Aorta (tissue), 5 donors: Measurements from ENCODE around the gene MAB21L4. TPM values are rescaled to one million over a fixed set of nuclear protein-coding genes. Genes with fewer than 3 reads are reported as not detected.
A peak's percentile ranks its signal among the peaks of the same experiment; 100 is the strongest.

Source experiments
- ATAC-seq: fragments of 200-7000 bp; cut with Tn5 transposase; one replicate; pipeline ENCODE4 v1.9.1; 2022; ENCODE audit warnings: moderate library complexity; ENCODE audit not compliant: low FRiP score
- DNase-seq, 2 donors: peaks; one replicate each; pipeline ENCODE4 v3.0.0-alpha.2; 2020
- H3K27ac ChIP-seq, 2 donors: one replicate each; pipeline ENCODE4 v1.5.1; 2013; ENCODE audit warnings: low read length in 2 of 2, mild to moderate bottlenecking in 2 of 2, moderate library complexity in 2 of 2, control low read depth in 1 of 2, inconsistent platforms in 1 of 2, low read depth in 1 of 2
- H3K27me3 ChIP-seq, 2 donors: one replicate each; pipeline ENCODE4 v1.6.1; 2013; ENCODE audit warnings: control low read depth in 1 of 2, low read length in 1 of 2, mild to moderate bottlenecking in 1 of 2, moderate library complexity in 1 of 2; ENCODE audit not compliant: insufficient read depth in 2 of 2, control insufficient read depth in 1 of 2
- H3K36me3 ChIP-seq, 2 donors: one replicate each; pipeline ENCODE4 v1.6.1; 2013; ENCODE audit warnings: control low read depth in 1 of 2, low read length in 1 of 2, mild to moderate bottlenecking in 1 of 2; ENCODE audit not compliant: insufficient read depth in 2 of 2, control insufficient read depth in 1 of 2
- H3K4me1 ChIP-seq, 2 donors: one replicate each; pipeline ENCODE4 v1.6.1; 2013; ENCODE audit warnings: low read length in 2 of 2, control low read depth in 1 of 2, mild to moderate bottlenecking in 1 of 2, moderate library complexity in 1 of 2; ENCODE audit not compliant: insufficient read depth in 2 of 2, control insufficient read depth in 1 of 2
- H3K4me3 ChIP-seq, 2 donors: one replicate each; pipeline ENCODE4 v1.5.1; 2013; ENCODE audit warnings: low read length in 2 of 2, control low read depth in 1 of 2, mild to moderate bottlenecking in 1 of 2
- H3K9me3 ChIP-seq: one replicate; pipeline ENCODE4 v1.6.1; 2013; ENCODE audit warnings: mild to moderate bottlenecking, low read length; ENCODE audit not compliant: control insufficient read depth
- WGBS, 2 donors: extraction: QIAGEN DNeasy Blood & Tissue Kit; methylation state at CpG; one replicate each; pipeline ENCODE4 v1.1.7; 2013; 5-methylcytosine and 5-hydroxymethylcytosine counted together
- intact Hi-C, 2 donors: fragments of 100-400 bp; cut with DNase I; formaldehyde crosslinking; loops; one replicate each; pipeline versions ENCODE4 v1.14.2 to v1.15.0; 2022
- polyA plus RNA-seq, 2 donors: library from polyadenylated mRNA; stranded (reverse); fragments of 200-250 nt; gene quantifications; one replicate each; pipeline ENCODE4 v1.2.3, GENCODE V29; 2013
- total RNA-seq, 2 donors: library from RNA; stranded (reverse); fragmentation: NEBNext Ultra II Directional; extraction: Animal tissue kit (Norgen Biotek cat#: 25700); gene quantifications; one replicate each; pipeline ENCODE4 v1.2.1, GENCODE V29; 2021
- donor health status: healthy with polysubstance abuse.
- donor health status: Bipolar disorder and iron deficiency.
- donor health status: DM: no; HTN: no; CAD: no.
- donor health status: DM: no; HTN: no; CAD: no.
- donor health status: DM: yes; HTN: yes; CAD: no.

The MAB21L4 gene
- total and polyA plus RNA-seq, 4 donors = 5.5 TPM; not detected in 3

DNA sequence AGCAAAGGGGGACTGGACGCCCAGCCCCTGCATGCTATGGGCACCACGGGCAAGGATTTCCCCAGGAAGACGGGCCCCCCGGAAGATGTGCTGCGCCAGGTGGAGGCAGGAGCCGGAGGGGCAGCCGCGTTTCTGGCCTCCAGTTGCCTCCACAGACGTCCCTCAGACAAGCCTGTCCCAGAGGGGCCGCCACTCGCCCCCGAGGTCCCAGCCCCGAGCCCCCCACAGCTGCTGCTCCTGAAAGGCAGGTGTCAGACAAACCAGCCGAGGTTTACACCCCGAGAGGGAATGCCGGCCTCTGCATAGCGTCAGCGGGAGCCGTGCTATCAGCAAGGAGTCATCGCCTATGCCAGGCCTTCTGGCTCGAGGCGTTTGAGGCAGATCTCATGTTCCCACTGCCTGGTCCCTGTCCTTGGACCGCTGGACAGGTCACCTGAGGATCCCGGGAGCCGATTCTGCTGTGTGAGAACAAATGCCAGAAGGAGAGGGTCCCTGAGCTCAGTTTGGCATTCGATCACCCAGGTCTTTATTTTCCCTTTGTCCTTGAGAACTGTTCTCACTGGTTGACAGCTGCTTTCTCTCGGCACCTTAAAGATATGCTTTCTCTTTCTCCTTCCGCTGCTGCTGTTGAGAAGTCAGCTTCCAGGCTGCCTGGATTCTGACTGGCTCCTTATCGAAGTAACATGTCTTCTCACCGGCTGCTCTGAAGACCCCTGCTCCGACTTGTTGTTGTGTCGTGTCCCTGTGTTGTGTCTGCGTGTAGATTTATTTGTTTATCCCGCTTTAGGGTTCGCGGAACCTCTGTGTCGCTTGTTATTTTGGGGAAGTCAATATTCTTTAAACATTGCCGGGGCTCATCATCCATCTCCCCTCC, 30.8 kb upstream of the MAB21L4 start:
- Histone ChIP-seq H3K9me3 (peaks cover 3% of the 10 kb centered on the region), H3K27me3 (no peaks in the 10 kb centered on the region), H3K4me3 (no peak overlapping the region), H3K27ac (no peak overlapping the region), H3K4me1 (no peaks in the 10 kb centered on the region), H3K36me3 (no peaks in the 10 kb centered on the region)
- WGBS, 2 donors = 43 to 54% methylated on average over 38 of the region's 38 CpGs
- DNase-seq (peak; percentile 48 to 77), ATAC-seq (peak; percentile 20)
- intact Hi-C loops = no loop called here

DNA sequence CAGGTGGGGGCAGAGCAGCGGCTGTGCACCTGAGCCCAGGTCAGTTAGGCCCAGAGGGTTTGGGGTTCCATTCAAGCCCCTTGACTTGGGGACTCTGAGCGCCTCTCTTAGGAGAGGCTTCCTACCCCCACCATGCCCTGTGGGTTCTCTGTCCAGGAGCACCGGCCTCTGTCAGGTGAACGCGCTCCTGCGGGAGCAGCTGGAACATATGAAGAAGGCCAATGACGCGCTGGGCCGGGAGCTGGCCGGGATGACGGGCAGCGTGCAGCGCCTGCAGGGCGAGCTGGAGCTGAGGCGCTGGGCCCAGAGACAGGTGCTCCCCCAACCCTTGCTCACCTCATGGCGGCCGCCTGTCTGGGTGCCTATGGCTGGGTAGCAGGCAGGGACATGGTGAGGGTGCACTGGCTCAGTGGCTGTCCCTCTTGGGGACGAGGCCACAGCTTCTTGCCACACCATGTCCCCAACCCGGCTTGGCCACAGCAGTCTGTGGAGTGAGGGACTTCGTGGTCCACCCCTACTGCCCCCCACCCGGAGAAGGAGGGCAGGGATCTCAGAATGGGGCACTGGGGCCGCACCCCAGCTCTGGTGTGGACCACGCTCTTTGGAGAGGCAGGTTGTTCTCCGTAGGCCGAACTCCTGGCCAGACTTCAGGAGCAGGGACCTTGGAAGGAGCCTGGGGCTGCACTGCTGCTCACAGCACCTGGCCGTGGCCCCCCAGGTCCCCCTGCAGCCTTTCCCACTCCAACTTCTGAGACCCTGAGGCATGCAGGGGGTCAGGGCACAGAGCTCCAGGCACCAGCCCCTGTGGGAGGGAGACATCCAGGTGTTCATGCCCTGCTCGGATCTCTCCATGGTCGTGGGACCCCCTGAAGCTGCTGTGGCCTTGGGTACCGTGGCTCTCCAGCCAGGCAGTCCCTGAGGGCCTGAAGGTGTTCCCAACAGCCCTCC, 29.9 kb upstream of the MAB21L4 start:
- 82 to 85% methylated on average over 29 of the region's 29 CpGs for WGBS, 2 donors
- Histone ChIP-seq H3K4me3 (no peak overlapping the region), H3K36me3 (no peaks in the 10 kb centered on the region), H3K4me1 (no peaks in the 10 kb centered on the region), H3K9me3 (peaks cover 3% of the 10 kb centered on the region), H3K27ac (no peak overlapping the region), H3K27me3 (no peaks in the 10 kb centered on the region)
- peak; percentile 44 to 72 for DNase-seq
- ATAC-seq = no peak
- intact Hi-C loops = no loop called here

DNA sequence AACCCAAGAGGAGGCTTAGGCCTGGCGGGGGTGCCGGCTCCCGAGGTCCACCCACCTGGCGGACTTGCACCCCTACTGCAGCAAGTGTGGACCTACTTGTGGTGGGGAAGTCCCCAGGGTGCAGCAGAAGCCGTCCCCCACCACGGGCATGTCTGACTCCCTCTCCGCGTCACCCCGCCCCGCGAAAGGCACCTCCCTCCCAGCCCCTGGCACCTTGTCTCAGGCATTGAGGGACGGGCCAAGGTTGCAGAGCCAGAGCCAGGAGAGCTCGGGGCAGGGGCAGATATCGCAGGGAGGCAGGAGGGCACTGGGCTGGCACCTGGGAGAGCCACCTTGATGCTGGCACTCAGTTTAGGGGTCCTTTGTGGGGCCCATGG, 29.2 kb upstream of the MAB21L4 start:
- ATAC-seq (no peak), DNase-seq (peak; percentile 44 to 50)
- no peaks in the 10 kb centered on the region for H3K27me3 ChIP-seq
- H3K36me3 ChIP-seq = no peaks in the 10 kb centered on the region
- H3K4me1 ChIP-seq = no peaks in the 10 kb centered on the region
- WGBS, 2 donors = 81 to 85% methylated on average over 14 of the region's 14 CpGs
- peaks cover 3% of the 10 kb centered on the region for H3K9me3 ChIP-seq
- intact Hi-C loops = no loop called here
- no peak overlapping the region for H3K27ac ChIP-seq
- H3K4me3 ChIP-seq = no peak overlapping the region

- Histone ChIP-seq H3K27me3 (no peaks in the 10 kb centered on the region), H3K27ac (no peak overlapping the region), H3K9me3 (no peaks in the 10 kb centered on the region), H3K36me3 (no peaks in the 10 kb centered on the region), H3K4me3 (no peak overlapping the region), H3K4me1 (no peaks in the 10 kb centered on the region)
- DNase-seq (peak; percentile 45 to 63), ATAC-seq (no peak)
- 51 to 56% methylated on average over 15 of the region's 15 CpGs for WGBS, 2 donors
- intact Hi-C loops = no loop called here
Observed at GRCh38 chr2:240922982-240923537, 27.1 kb upstream of the MAB21L4 start.

- 80 to 85% methylated on average over 18 of the region's 18 CpGs for WGBS, 2 donors
- Histone ChIP-seq H3K36me3 (no peaks in the 10 kb centered on the region), H3K27ac (no peak overlapping the region)
Observed at GRCh38 chr2:240922245-240922981, 26.5 kb upstream of the MAB21L4 start.

GRCh38 chr2:240921995-240922244, 26.0 kb upstream of the MAB21L4 start:
- no peaks in the 10 kb centered on the region for H3K4me1 ChIP-seq
- no peaks in the 10 kb centered on the region for H3K9me3 ChIP-seq
- no peaks in the 10 kb centered on the region for H3K36me3 ChIP-seq
- H3K4me3 ChIP-seq = no peak overlapping the region
- H3K27me3 ChIP-seq = no peaks in the 10 kb centered on the region
- WGBS, 2 donors = 87 to 91% methylated on average over 1 of the region's 1 CpG
- intact Hi-C loops = no loop called here
- ATAC-seq = no peak
- H3K27ac ChIP-seq = no peak overlapping the region
- DNase-seq = no peak

More at GRCh38 chr2:240922245-240922981, 26.5 kb upstream of the MAB21L4 start:
- Histone ChIP-seq H3K9me3 (no peaks in the 10 kb centered on the region), H3K4me1 (no peaks in the 10 kb centered on the region), H3K4me3 (no peak overlapping the region), H3K27me3 (no peaks in the 10 kb centered on the region)
- intact Hi-C loops = no loop called here
- ATAC-seq = no peak
- peak; percentile 33 to 64 for DNase-seq

DNA sequence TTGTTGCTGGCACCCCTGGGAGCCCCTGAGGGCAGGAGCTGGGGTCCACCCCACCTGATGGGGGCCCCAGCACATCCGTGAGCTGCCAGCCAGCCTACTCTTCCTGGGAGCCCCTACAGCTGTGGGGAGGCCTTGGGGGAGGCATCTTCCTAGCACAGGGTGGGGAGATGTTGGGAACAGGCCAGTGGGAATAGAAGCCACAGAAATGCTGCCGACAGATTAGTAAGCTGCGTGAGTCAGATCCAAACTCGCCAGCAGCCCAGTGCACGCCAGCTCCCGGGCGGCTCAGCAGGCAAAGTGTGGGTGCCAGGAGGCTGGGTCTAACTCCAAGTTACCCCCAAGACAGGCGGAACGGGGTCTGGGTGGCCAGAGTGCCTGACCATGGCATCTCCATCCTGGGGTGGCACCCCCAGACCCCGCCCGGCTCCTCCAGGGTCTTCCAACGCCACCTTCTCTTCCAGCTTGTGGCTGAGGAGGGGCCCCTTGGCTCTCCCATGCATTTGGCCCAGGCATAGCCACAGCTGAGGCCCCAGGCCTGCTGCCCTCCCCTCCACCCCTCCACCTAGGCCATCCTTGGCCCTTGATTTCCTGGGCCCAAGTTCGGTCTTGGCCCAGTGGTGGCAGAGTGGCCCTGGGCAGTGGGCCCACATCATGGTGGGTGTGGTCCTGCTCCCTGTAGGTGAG, 25.5 kb upstream of the MAB21L4 start:
- Histone ChIP-seq H3K9me3 (no peaks in the 10 kb centered on the region), H3K4me3 (no peak overlapping the region), H3K4me1 (no peaks in the 10 kb centered on the region), H3K27me3 (no peaks in the 10 kb centered on the region), H3K36me3 (no peaks in the 10 kb centered on the region), H3K27ac (no peak overlapping the region)
- peak; percentile 51 for ATAC-seq
- DNase-seq = peak; percentile 84 to 86
- 37 to 62% methylated on average over 13 of the region's 13 CpGs for WGBS, 2 donors
- intact Hi-C loops = no loop called here

GRCh38 chr2:240920783-240921231, 24.9 kb upstream of the MAB21L4 start:
- intact Hi-C loops = no loop called here
- peak; percentile 44 to 76 for DNase-seq
- Histone ChIP-seq H3K36me3 (no peaks in the 10 kb centered on the region), H3K4me3 (no peak overlapping the region), H3K4me1 (no peaks in the 10 kb centered on the region), H3K9me3 (no peaks in the 10 kb centered on the region), H3K27ac (no peak overlapping the region), H3K27me3 (no peaks in the 10 kb centered on the region)
- WGBS, 2 donors = 71 to 78% methylated on average over 4 of the region's 4 CpGs
- ATAC-seq = no peak
